Kidney capillary endothelial cell (primary cell): ENCODE results near the gene MRPL22.
A peak's percentile ranks its signal among the peaks of the same experiment; 100 is the strongest.
"Not testable (repeated sequence)": the region's sequence is repeated elsewhere in the genome, so short reads cannot be mapped to it uniquely, and the experiment has no call there.

Experiments used
- DNase-seq: peaks from one replicate; pipeline ENCODE4 v3.0.0-alpha.2; 2018; ENCODE audit warnings: low spot score

Gene MRPL22

DNA sequence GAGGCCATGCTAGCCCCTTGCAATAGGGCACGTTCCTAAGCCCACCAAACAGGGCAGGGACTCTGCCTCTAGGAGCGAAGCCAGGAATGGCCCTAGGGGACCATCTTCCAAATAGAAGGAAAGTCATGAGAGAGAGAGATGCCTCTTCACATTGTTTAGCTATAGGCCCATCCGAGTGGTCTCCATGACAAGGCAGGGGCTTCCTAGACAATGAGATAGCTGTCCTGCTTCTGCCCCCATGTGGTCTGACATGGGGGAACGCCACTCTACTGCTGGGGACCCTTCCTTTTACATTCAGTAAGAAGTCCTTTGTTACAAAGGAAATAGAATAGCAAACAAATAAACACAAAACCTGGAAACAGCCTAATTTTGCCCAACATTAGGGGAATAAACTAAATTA is 54.8 kb downstream of the MRPL22 start:
- no peak for DNase-seq

- peak; percentile 50 for DNase-seq
These were observed 56.9 kb downstream of the MRPL22 start for GRCh38 chr5:154997746-154998145.

GRCh38 chr5:154999865-155000264 is 59.0 kb downstream of the MRPL22 start:
- no peak for DNase-seq

- no peak for DNase-seq
These were observed 60.6 kb downstream of the MRPL22 start for GRCh38 chr5:155001523-155001922.

- not testable (repeated sequence) for DNase-seq
These were observed 61.8 kb downstream of the MRPL22 start for GRCh38 chr5:155002722-155003121.

- no peak for DNase-seq
These were observed 63.4 kb downstream of the MRPL22 start for GRCh38 chr5:155004138-155004744.

DNA sequence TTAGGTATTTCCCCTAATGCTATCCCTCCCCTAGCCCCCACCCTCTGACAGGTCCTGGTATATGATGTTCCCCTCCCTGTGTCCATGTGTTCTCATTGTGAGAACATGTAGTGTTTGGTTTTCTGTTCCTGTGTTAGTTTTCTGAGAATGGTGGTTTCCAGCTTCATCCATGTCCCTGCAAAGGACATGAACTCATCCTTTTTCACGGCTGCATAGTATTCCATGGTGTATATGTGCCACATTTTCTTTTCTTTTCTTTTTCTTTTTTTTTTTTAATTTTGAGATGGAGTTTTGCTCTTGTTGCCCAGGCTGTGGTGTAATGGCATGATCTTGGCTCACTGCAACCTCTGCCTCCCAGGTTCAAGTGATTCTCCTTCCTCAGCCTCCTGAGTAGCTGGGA is 65.4 kb downstream of the MRPL22 start:
- not testable (repeated sequence) for DNase-seq

DNA sequence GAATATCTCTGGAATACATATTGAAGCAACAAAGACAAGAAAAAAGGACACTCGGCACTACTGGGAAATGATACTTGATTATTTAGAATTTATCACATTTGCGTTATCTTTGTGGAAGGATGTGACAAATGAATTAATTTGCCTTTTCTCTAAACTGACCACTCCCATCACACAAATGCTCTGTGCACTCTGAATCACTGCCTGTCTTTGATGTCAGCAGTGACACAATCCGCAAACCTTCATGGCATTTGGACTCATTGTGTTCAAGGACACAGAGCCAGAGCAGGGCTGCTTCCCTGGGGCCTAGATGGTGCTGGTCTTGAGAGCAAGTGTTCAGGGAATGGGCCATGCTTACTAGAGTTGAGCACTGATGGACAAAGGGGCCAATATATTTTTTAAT is 67.8 kb downstream of the MRPL22 start:
- peak; percentile 33 for DNase-seq

DNA sequence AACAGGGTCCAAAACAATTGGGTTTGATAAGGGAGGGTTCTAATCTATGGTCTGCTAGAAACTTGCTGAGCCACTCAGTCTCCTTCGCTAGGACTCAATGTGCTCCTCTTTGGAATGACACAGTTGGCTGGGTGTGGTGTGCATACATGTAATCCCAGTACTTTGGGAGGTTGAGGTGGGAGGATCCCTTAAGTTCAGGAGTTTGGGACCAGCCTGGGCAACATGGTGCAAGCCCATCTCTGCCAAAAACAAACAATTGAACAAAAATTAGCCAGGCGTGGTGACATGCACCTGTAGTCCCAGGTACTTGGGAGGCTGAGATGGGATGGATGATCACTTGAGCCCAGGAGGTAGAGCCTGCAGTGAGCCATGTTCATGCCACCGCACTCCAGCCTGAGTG is 70.0 kb downstream of the MRPL22 start:
- no peak for DNase-seq

- no peak for DNase-seq
These were observed 72.7 kb downstream of the MRPL22 start, which contains the start of gene KIF4B for GRCh38 chr5:155013526-155013925. Gene KIF4B (plus strand): TSS chr5:155013755. CDS start chr5:155013860, 105 bp downstream.

- no peak for DNase-seq
These were observed 74.4 kb downstream of the MRPL22 start for GRCh38 chr5:155015239-155015638.

GRCh38 chr5:155017610-155018009 is 76.7 kb downstream of the MRPL22 start:
- no peak for DNase-seq
